ENCODE data around the gene CCDC15. TPM values are rescaled to one million over a fixed set of nuclear protein-coding genes. Genes with fewer than 3 reads are reported as not detected.
"Not testable (repeated sequence)": the region's sequence is repeated elsewhere in the genome, so short reads cannot be mapped to it uniquely, and the experiment has no call there.

Gene CCDC15
- total RNA-seq, 2 experiments from 2014 or later: 3.8 TPM

- CTCF ChIA-PET: no interaction called here
- POLR2A ChIA-PET: no interaction called here
These were observed 124.0 kb downstream of the CCDC15 start for GRCh38 chr11:125078016-125078415.

GRCh38 chr11:125078516-125079140, 124.6 kb downstream of the CCDC15 start:
- CTCF ChIA-PET: no interaction called here
- POLR2A ChIA-PET: no interaction called here

GRCh38 chr11:125079151-125079877, 125.3 kb downstream of the CCDC15 start:
- CTCF ChIA-PET: no interaction called here

GRCh38 chr11:125079878-125080530, 126.0 kb downstream of the CCDC15 start:
- CTCF ChIA-PET: no interaction called here
- POLR2A ChIA-PET: no interaction called here

More at GRCh38 chr11:125079151-125079877, 125.3 kb downstream of the CCDC15 start:
- POLR2A ChIA-PET: no interaction called here

GRCh38 chr11:125080531-125080911, 126.5 kb downstream of the CCDC15 start:
- POLR2A ChIA-PET: no interaction called here
- CTCF ChIA-PET: no interaction called here

- ChIA-PET CTCF (no interaction called here), POLR2A (no interaction called here)
These were observed 127.2 kb downstream of the CCDC15 start for GRCh38 chr11:125081098-125081798.

GRCh38 chr11:125082040-125082439, 128.0 kb downstream of the CCDC15 start:
- ChIA-PET POLR2A (no interaction called here), CTCF (no interaction called here)

GRCh38 chr11:125082611-125083311, 128.8 kb downstream of the CCDC15 start:
- CTCF ChIA-PET: no interaction called here
- POLR2A ChIA-PET: no interaction called here

- ChIA-PET CTCF (no interaction called here), POLR2A (no interaction called here)
These were observed 129.5 kb downstream of the CCDC15 start for GRCh38 chr11:125083312-125084056.

- CTCF ChIA-PET: no interaction called here
These were observed 130.0 kb downstream of the CCDC15 start for GRCh38 chr11:125084057-125084416.

GRCh38 chr11:125084761-125085231, 130.8 kb downstream of the CCDC15 start:
- POLR2A ChIA-PET: no interaction called here
- CTCF ChIA-PET: no interaction called here

More at GRCh38 chr11:125084057-125084416, 130.0 kb downstream of the CCDC15 start:
- POLR2A ChIA-PET: no interaction called here

- POLR2A ChIA-PET: no interaction called here
- CTCF ChIA-PET: no interaction called here
These were observed 131.5 kb downstream of the CCDC15 start for GRCh38 chr11:125085301-125086081.

- CTCF ChIA-PET: no interaction called here
- POLR2A ChIA-PET: interaction anchor here (0.6 kb wide), 1 partner anchor 56 kb away, joined by 3 read pairs; no protein-coding TSS in a partner anchor
These were observed 132.8 kb downstream of the CCDC15 start for GRCh38 chr11:125086633-125087296.

- CTCF ChIA-PET: interaction anchor here (0.7 kb wide), 1 partner anchor 54 kb away, joined by 3 read pairs; no protein-coding TSS in a partner anchor
These were observed 134.1 kb downstream of the CCDC15 start for GRCh38 chr11:125088123-125088522.

GRCh38 chr11:125088576-125089455, 134.8 kb downstream of the CCDC15 start:
- CTCF ChIA-PET: interaction anchor here (0.7 kb wide), 1 partner anchor 53 kb away, joined by 3 read pairs; no protein-coding TSS in a partner anchor
- POLR2A ChIA-PET: no interaction called here

More at GRCh38 chr11:125088123-125088522, 134.1 kb downstream of the CCDC15 start:
- POLR2A ChIA-PET: no interaction called here

- CTCF ChIA-PET, POLR2A ChIA-PET: not testable (repeated sequence)
These were observed 135.5 kb downstream of the CCDC15 start for GRCh38 chr11:125089481-125089880.

- CTCF ChIA-PET: interaction anchor here (1.3 kb wide), 1 partner anchor 256 kb away, joined by 5 read pairs; no protein-coding TSS in a partner anchor
These were observed 136.1 kb downstream of the CCDC15 start for GRCh38 chr11:125090151-125090550.

More at GRCh38 chr11:125090151-125090550, 136.1 kb downstream of the CCDC15 start:
- POLR2A ChIA-PET: not testable (repeated sequence)

Data from activated CD8-positive, alpha-beta memory T cell treated with anti-CD3 and anti-CD28 coated beads for 36 hours (primary cell).